Panc1 (cell line): ENCODE measurements around the gene CTSD. TPM values are rescaled to one million over a fixed set of nuclear protein-coding genes. Genes with fewer than 3 reads are reported as not detected.

Experiments
- ATAC-seq: fragments of 200-7000 bp; cut with Tn5 transposase; 2 replicates; pipeline ENCODE4 v1.9.1; 2020; ENCODE audit warnings: mild to moderate bottlenecking, moderate library complexity
- BruUV-seq: library from RNA; stranded (reverse); fragments of 400-500 nt; replicated peaks from 2 replicates; lab custom pipeline; 2021; lab: Mats Ljungman, UMichigan
- CTCF ChIA-PET: fragments of 300-600 bp; sonication (Branson Sonifier 250); formaldehyde crosslinking; loops from one replicate; lab custom pipeline; 2022; ENCODE audit warnings: antibody characterized with exemption; lab: Charles Lee
- POLR2A ChIA-PET: fragments of 300-600 bp; sonication (Branson Sonifier 250); formaldehyde crosslinking; loops from one replicate; lab custom pipeline; 2022; ENCODE audit warnings: antibody characterized with exemption; lab: Charles Lee
- DNase-seq: peaks from one replicate; pipeline ENCODE4 v3.0.0-alpha.2; 2010; ENCODE audit warnings: low read depth, low spot score
- H3K27ac ChIP-seq: 2 replicates; pipeline ENCODE4 v1.5.1; 2011; ENCODE audit warnings: mild to moderate bottlenecking, low read length, inconsistent platforms
- H3K27me3 ChIP-seq: fragments of 200-500 bp; sonication (Bioruptor generic); 2 replicates; pipeline ENCODE4 v1.6.0; 2014; ENCODE audit warnings: low read length, inconsistent platforms; ENCODE audit not compliant: control insufficient read depth, insufficient read depth
- H3K36me3 ChIP-seq: fragments of 200-500 bp; sonication (Bioruptor generic); 2 replicates; pipeline ENCODE4 v1.5.1; 2014; ENCODE audit warnings: inconsistent platforms, mild to moderate bottlenecking, low read length, moderate library complexity; ENCODE audit not compliant: control insufficient read depth, insufficient read depth
- H3K4me1 ChIP-seq: 2 replicates; pipeline ENCODE4 v1.5.1; 2011; ENCODE audit warnings: inconsistent platforms, mild to moderate bottlenecking, low read length, moderate library complexity; ENCODE audit not compliant: control insufficient read depth, insufficient read depth
- H3K4me3 ChIP-seq, 2 experiments: 2 replicates each; pipeline ENCODE4 v1.5.1; 2011 to 2012; ENCODE audit warnings: low read depth in 2 of 2, low read length in 2 of 2, mild to moderate bottlenecking in 2 of 2, inconsistent platforms in 1 of 2, moderate library complexity in 1 of 2
- H3K9me3 ChIP-seq: fragments of 200-500 bp; sonication (Bioruptor generic); 2 replicates; pipeline ENCODE4 v1.5.1; 2014; ENCODE audit warnings: low read depth, mild to moderate bottlenecking, inconsistent platforms, low read length, moderate library complexity; ENCODE audit not compliant: control insufficient read depth, insufficient read depth
- CTCF ChIP-seq: fragments of 450-650 bp; IDR thresholded peaks from 2 replicates; pipeline ENCODE4 v1.5.1; 2017; ENCODE audit warnings: mild to moderate bottlenecking
- POLR2AphosphoS5 ChIP-seq: IDR thresholded peaks from 2 replicates; pipeline ENCODE4 v1.6.1; 2012; ENCODE audit warnings: mild to moderate bottlenecking, low read depth, low read length, moderate library complexity
- SIN3A ChIP-seq: IDR thresholded peaks from 2 replicates; pipeline ENCODE4 v1.6.1; 2012; ENCODE audit warnings: low read depth, mild to moderate bottlenecking, low read length, moderate library complexity, borderline replicate concordance; ENCODE audit not compliant: insufficient read depth
- TCF7L2 ChIP-seq: IDR thresholded peaks from 2 replicates; pipeline ENCODE4 v1.6.1; 2011; ENCODE audit warnings: mild to moderate bottlenecking, low read depth, low read length, inconsistent platforms
- in situ Hi-C: cut with HindIII; loops from 2 replicates; pipeline ENCODE4 v1.10.0; 2016; ENCODE audit warnings: low sequenced_read_pairs, low pct_unique_long_range_greater_than_20kb
- intact Hi-C: fragments of 100-400 bp; cut with micrococcal nuclease; formaldehyde crosslinking; loops from one replicate; pipeline ENCODE4 v1.10.0; 2022; ENCODE audit not compliant: unreplicated experiment
- total RNA-seq: library from RNA; stranded (reverse); gene quantifications from one replicate; pipeline ENCODE4 v1.2.1, GENCODE V29; 2021; ENCODE audit not compliant: unreplicated experiment
- TF ChIP-seq, protein P1 (sequence below), 2 experiments: IDR thresholded peaks; 2 replicates each; pipeline ENCODE4 v1.6.1; 2011 to 2012; ENCODE audit warnings: low read depth in 2 of 2, control low read depth in 1 of 2, low read length in 1 of 2, mild to moderate bottlenecking in 1 of 2, moderate library complexity in 1 of 2; ENCODE audit not compliant: insufficient read depth in 1 of 2

CTSD gene
- total RNA-seq, 1 experiment from 2014 or later = 1,813 TPM

- TSS peak; percentile 57 for BruUV-seq
- ChIA-PET CTCF (interaction anchor here (0.6 to 1.0 kb wide), 3 partner anchors 30 to 83 kb away, joined by 3 to 6 read pairs (median 3); no protein-coding TSS in a partner anchor), POLR2A (interaction anchor here (0.6 kb wide), 1 partner anchor 392 kb away, joined by 3 read pairs; no protein-coding TSS in a partner anchor)
- intact Hi-C loops = no loop called here
- in situ Hi-C loops = no loop called here
- Histone ChIP-seq H3K36me3 (peaks cover 3% of the 10 kb centered on the region; the same call in 1 of the 2 replicates), H3K27ac (peak overlapping the region; percentile 83), H3K9me3 (no peaks in the 10 kb centered on the region), H3K27me3 (no peaks in the 10 kb centered on the region), H3K4me1 (peaks cover 41% of the 10 kb centered on the region), H3K4me3 (peak overlapping the region; percentile 37 to 51)
- DNase-seq (no peak), ATAC-seq (peak; percentile 64)
- TF ChIP-seq POLR2AphosphoS5 (peak; percentile 57; the same call in 1 of the 2 replicates), SIN3A (0 out of 2 replicates have a peak, but pooled peaks have one; percentile 28), TCF7L2 (no peak), CTCF (no peak)
- TF ChIP-seq, protein P1, sequence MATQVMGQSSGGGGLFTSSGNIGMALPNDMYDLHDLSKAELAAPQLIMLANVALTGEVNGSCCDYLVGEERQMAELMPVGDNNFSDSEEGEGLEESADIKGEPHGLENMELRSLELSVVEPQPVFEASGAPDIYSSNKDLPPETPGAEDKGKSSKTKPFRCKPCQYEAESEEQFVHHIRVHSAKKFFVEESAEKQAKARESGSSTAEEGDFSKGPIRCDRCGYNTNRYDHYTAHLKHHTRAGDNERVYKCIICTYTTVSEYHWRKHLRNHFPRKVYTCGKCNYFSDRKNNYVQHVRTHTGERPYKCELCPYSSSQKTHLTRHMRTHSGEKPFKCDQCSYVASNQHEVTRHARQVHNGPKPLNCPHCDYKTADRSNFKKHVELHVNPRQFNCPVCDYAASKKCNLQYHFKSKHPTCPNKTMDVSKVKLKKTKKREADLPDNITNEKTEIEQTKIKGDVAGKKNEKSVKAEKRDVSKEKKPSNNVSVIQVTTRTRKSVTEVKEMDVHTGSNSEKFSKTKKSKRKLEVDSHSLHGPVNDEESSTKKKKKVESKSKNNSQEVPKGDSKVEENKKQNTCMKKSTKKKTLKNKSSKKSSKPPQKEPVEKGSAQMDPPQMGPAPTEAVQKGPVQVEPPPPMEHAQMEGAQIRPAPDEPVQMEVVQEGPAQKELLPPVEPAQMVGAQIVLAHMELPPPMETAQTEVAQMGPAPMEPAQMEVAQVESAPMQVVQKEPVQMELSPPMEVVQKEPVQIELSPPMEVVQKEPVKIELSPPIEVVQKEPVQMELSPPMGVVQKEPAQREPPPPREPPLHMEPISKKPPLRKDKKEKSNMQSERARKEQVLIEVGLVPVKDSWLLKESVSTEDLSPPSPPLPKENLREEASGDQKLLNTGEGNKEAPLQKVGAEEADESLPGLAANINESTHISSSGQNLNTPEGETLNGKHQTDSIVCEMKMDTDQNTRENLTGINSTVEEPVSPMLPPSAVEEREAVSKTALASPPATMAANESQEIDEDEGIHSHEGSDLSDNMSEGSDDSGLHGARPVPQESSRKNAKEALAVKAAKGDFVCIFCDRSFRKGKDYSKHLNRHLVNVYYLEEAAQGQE (IDR thresholded peaks at IDR 0.05; ENCODE audit: insufficient read depth in 1 of 2, low read depth in 2 of 2, low read length in 1 of 2) = no peak
These were observed 14.1 kb downstream of the CTSD start for GRCh38 chr11:1749395-1750351.

GRCh38 chr11:1748636-1749394 is 14.9 kb downstream of the CTSD start:
- POLR2A ChIA-PET = no interaction called here
- intact Hi-C loops (no loop called here), in situ Hi-C loops (no loop called here)
- BruUV-seq = no TSS peak
- H3K27me3 ChIP-seq = no peaks in the 10 kb centered on the region
- peak; percentile 42 for ATAC-seq
- H3K27ac ChIP-seq = no peak overlapping the region
- H3K36me3 ChIP-seq = no peaks in the 10 kb centered on the region; the same call in 1 of the 2 replicates
- no peaks in the 10 kb centered on the region for H3K9me3 ChIP-seq
- peak; percentile 55; the same call in 1 of the 2 replicates for TF ChIP-seq SIN3A
- TF ChIP-seq POLR2AphosphoS5 = no peak
- TF ChIP-seq CTCF = no peak
- TF ChIP-seq, protein P1 (IDR thresholded peaks at IDR 0.05; ENCODE audit: insufficient read depth in 1 of 2, low read depth in 2 of 2, low read length in 1 of 2) = no peak
- no peak for DNase-seq
- CTCF ChIA-PET = interaction anchor here (0.9 to 1.0 kb wide), 2 partner anchors 66 to 84 kb away, joined by 3 to 6 read pairs; no protein-coding TSS in a partner anchor
- peaks cover 41% of the 10 kb centered on the region for H3K4me1 ChIP-seq
- H3K4me3 ChIP-seq = peak overlapping the region; percentile 37 to 51
